HepG2 (cell line): ENCODE measurements around the gene PDLIM5. TPM values are rescaled to one million over a fixed set of nuclear protein-coding genes. Genes with fewer than 3 reads are reported as not detected.

Experiments
- ASH2L ChIP-seq: fragments of 300-600, 200-600 bp; sonication (generic); IDR thresholded peaks from 2 replicates; pipeline ENCODE4 v1.7.0; 2017; ENCODE audit warnings: low read depth, mild to moderate bottlenecking, moderate library complexity, mixed read lengths, low read length; ENCODE audit not compliant: insufficient read length
- BCL3 ChIP-seq: sonication (generic); formaldehyde crosslinking; IDR thresholded peaks from 2 replicates; pipeline ENCODE4 v1.5.1; 2020; ENCODE audit warnings: mild to moderate bottlenecking, missing genetic modification reagents, moderate library complexity
- BCL6 ChIP-seq: IDR thresholded peaks from 2 replicates; pipeline ENCODE4 v1.6.1; 2016; ENCODE audit warnings: missing genetic modification reagents, missing compliant biosample characterization
- BHLHE40 ChIP-seq: IDR thresholded peaks from 2 replicates; pipeline ENCODE4 v1.6.1; 2011; ENCODE audit warnings: low read length, improper control_type of control experiment
- HOXA7 ChIP-seq: sonication (generic); formaldehyde crosslinking; IDR thresholded peaks from 2 replicates; pipeline ENCODE4 v1.8.1; 2022; ENCODE audit warnings: mild to moderate bottlenecking, missing genetic modification reagents, moderate library complexity
- IKZF4 ChIP-seq: sonication (generic); formaldehyde crosslinking; IDR thresholded peaks from 2 replicates; pipeline ENCODE4 v1.5.1; 2020; ENCODE audit warnings: borderline replicate concordance, mild to moderate bottlenecking, low read depth, missing genetic modification reagents; ENCODE audit errors: not compliant biosample characterization
- MATR3 ChIP-seq: sonication (generic); formaldehyde crosslinking; IDR thresholded peaks from 2 replicates; pipeline ENCODE4 v1.4.0; 2020; ENCODE audit warnings: missing genetic modification reagents
- NCOR1 ChIP-seq: fragments of 200-600 bp; sonication (generic); IDR thresholded peaks from 2 replicates; pipeline ENCODE4 v1.7.0; 2017; ENCODE audit warnings: antibody characterized with exemption, low read length, borderline replicate concordance
- PCBP1 ChIP-seq: fragments of 200-400 bp; formaldehyde crosslinking; IDR thresholded peaks from 2 replicates; pipeline ENCODE4 v1.6.1; 2017; ENCODE audit warnings: mild to moderate bottlenecking, low read depth, low read length, borderline replicate concordance
- PLRG1 ChIP-seq: fragments of 450-650 bp; conservative IDR thresholded peaks from 2 replicates; pipeline ENCODE4 v1.6.1; 2016
- PTBP1 ChIP-seq: fragments of 200-400 bp; formaldehyde crosslinking; IDR thresholded peaks from 2 replicates; pipeline ENCODE4 v1.6.1; 2018; ENCODE audit warnings: low read length, low read depth; ENCODE audit not compliant: poor library complexity, severe bottlenecking
- REL ChIP-seq: sonication (generic); formaldehyde crosslinking; conservative IDR thresholded peaks from 2 replicates; pipeline ENCODE4 v1.8.0; 2022; ENCODE audit warnings: mild to moderate bottlenecking, missing genetic modification reagents, moderate library complexity
- RFX1 ChIP-seq: fragments of 450-650 bp; IDR thresholded peaks from 2 replicates; pipeline ENCODE4 v1.6.1; 2017
- SALL1 ChIP-seq: sonication (generic); formaldehyde crosslinking; IDR thresholded peaks from 2 replicates; pipeline ENCODE4 v1.8.0; 2022; ENCODE audit warnings: mild to moderate bottlenecking, missing genetic modification reagents
- TOE1 ChIP-seq: sonication (generic); formaldehyde crosslinking; IDR thresholded peaks from 2 replicates; pipeline ENCODE4 v1.4.0; 2020; ENCODE audit warnings: mild to moderate bottlenecking, missing genetic modification reagents
- ZNF143 ChIP-seq: sonication (generic); formaldehyde crosslinking; IDR thresholded peaks from 2 replicates; pipeline ENCODE4 v1.4.0; 2020; ENCODE audit warnings: missing genetic modification reagents
- ZNF225 ChIP-seq: sonication (generic); formaldehyde crosslinking; IDR thresholded peaks from 2 replicates; pipeline ENCODE4 v1.4.0; 2020; ENCODE audit warnings: mild to moderate bottlenecking, missing genetic modification reagents
- ZNF230 ChIP-seq: sonication (generic); formaldehyde crosslinking; IDR thresholded peaks from 2 replicates; pipeline ENCODE4 v1.4.0; 2020; ENCODE audit warnings: mild to moderate bottlenecking, missing genetic modification reagents
- ZNF253 ChIP-seq: sonication (generic); formaldehyde crosslinking; IDR thresholded peaks from 2 replicates; pipeline ENCODE4 v1.8.0; 2022; ENCODE audit warnings: mild to moderate bottlenecking, missing genetic modification reagents, borderline replicate concordance
- ZNF256 ChIP-seq: sonication (generic); formaldehyde crosslinking; conservative IDR thresholded peaks from 2 replicates; pipeline ENCODE4 v1.4.0; 2020; ENCODE audit warnings: missing genetic modification reagents
- ZNF446 ChIP-seq: sonication (generic); formaldehyde crosslinking; IDR thresholded peaks from 2 replicates; pipeline ENCODE4 v1.5.0; 2020; ENCODE audit warnings: mild to moderate bottlenecking, missing genetic modification reagents
- ZNF484 ChIP-seq: sonication (generic); formaldehyde crosslinking; IDR thresholded peaks from 2 replicates; pipeline ENCODE4 v1.5.1; 2020; ENCODE audit warnings: mild to moderate bottlenecking, low read depth, missing genetic modification reagents, borderline replicate concordance
- ZNF564 ChIP-seq: sonication (generic); formaldehyde crosslinking; IDR thresholded peaks from 2 replicates; pipeline ENCODE4 v1.8.1; 2023; ENCODE audit warnings: mild to moderate bottlenecking, missing genetic modification reagents
- ZNF570 ChIP-seq: sonication (generic); formaldehyde crosslinking; IDR thresholded peaks from 2 replicates; pipeline ENCODE4 v1.4.0; 2020; ENCODE audit warnings: mild to moderate bottlenecking, missing genetic modification reagents, borderline replicate concordance
- ZNF678 ChIP-seq: sonication (generic); formaldehyde crosslinking; IDR thresholded peaks from 2 replicates; pipeline ENCODE4 v1.4.0; 2020; ENCODE audit warnings: mild to moderate bottlenecking, missing genetic modification reagents
- ZUFSP ChIP-seq: sonication (generic); formaldehyde crosslinking; IDR thresholded peaks from 2 replicates; pipeline ENCODE4 v1.9.0; 2021; ENCODE audit warnings: missing genetic modification reagents, mild to moderate bottlenecking, borderline replicate concordance
- polyA plus RNA-seq, 8 experiments: library from polyadenylated mRNA; depleted of rRNA in 3 of 8; stranded (reverse) in 7 of 8; unstranded in 1 of 8; fragments of >200 nt; fragmentation: Illumina TruSeq in 4 of 8; extraction: Trizol in 4 of 8; gene quantifications; 2 replicates each; pipeline versions ENCODE4 v1.2.1 to v1.2.3, GENCODE V29; 2011 to 2016; ENCODE audit warnings: low read depth in 4 of 8, missing spikeins in 1 of 8, mixed read lengths in 1 of 8; ENCODE audit not compliant: insufficient read depth in 1 of 8
- total RNA-seq, 5 experiments: library from RNA; depleted of rRNA; stranded (reverse); fragments of >200 nt; fragmentation: Illumina TruSeq; extraction: Trizol; gene quantifications; 2 replicates each; pipeline ENCODE4 v1.2.3, GENCODE V29; 2016; ENCODE audit warnings: low read depth in 1 of 5
- TF ChIP-seq, protein P1 (sequence below): sonication (generic); formaldehyde crosslinking; IDR thresholded peaks from 2 replicates; pipeline ENCODE4 v1.4.0; 2020; ENCODE audit warnings: missing genetic modification reagents, borderline replicate concordance

PDLIM5 gene
- total and polyA plus RNA-seq, 2 of the 13 experiments (the other 11 are each of a cell fraction or from before 2014, with no cell fraction given) = 52.8 to 119 TPM

DNA sequence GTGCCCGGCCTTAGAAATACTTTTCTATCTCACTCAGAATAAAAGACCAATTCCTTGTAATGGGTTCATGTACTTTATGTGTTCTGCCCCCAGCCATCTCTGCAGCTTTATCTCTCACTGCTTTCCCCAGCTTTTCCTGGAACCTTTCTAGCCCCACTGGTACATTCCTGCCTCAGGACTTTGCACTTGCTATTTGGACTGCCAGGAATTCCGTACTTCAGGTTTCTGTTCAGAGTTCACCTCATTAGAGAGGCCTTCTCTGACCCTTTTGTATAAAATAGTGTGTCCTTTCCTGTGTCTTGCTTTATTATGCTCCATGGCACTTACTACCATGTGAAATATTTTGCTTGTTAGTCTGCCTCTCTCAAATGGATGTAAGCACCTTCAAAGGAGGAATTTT is 112.5 kb downstream of the PDLIM5 start (continued):
- TF ChIP-seq PLRG1 (no peak), PTBP1 (no peak), NCOR1 (peak; percentile 95), ZUFSP (CRISPR knock-in tag) (no peak), RFX1 (no peak), PCBP1 (no peak), ZNF570 (CRISPR knock-in tag) (no peak), ZNF564 (CRISPR knock-in tag) (no peak), ZNF253 (CRISPR knock-in tag) (no peak), ZNF256 (no peak), ZNF678 (CRISPR knock-in tag) (no peak), BCL6 (CRISPR knock-in tag) (peak; percentile 97), IKZF4 (no peak), ZNF484 (CRISPR knock-in tag) (no peak), ZNF446 (CRISPR knock-in tag) (no peak), HOXA7 (CRISPR knock-in tag) (no peak), ASH2L (peak; percentile 71), REL (CRISPR knock-in tag) (no peak), BHLHE40 (no peak), ZNF143 (CRISPR knock-in tag) (no peak), ZNF225 (no peak), TOE1 (CRISPR knock-in tag) (no peak), MATR3 (no peak), ZNF230 (CRISPR knock-in tag) (no peak), BCL3 (CRISPR knock-in tag) (no peak), SALL1 (CRISPR knock-in tag) (peak; percentile 82)
- TF ChIP-seq, protein P1, sequence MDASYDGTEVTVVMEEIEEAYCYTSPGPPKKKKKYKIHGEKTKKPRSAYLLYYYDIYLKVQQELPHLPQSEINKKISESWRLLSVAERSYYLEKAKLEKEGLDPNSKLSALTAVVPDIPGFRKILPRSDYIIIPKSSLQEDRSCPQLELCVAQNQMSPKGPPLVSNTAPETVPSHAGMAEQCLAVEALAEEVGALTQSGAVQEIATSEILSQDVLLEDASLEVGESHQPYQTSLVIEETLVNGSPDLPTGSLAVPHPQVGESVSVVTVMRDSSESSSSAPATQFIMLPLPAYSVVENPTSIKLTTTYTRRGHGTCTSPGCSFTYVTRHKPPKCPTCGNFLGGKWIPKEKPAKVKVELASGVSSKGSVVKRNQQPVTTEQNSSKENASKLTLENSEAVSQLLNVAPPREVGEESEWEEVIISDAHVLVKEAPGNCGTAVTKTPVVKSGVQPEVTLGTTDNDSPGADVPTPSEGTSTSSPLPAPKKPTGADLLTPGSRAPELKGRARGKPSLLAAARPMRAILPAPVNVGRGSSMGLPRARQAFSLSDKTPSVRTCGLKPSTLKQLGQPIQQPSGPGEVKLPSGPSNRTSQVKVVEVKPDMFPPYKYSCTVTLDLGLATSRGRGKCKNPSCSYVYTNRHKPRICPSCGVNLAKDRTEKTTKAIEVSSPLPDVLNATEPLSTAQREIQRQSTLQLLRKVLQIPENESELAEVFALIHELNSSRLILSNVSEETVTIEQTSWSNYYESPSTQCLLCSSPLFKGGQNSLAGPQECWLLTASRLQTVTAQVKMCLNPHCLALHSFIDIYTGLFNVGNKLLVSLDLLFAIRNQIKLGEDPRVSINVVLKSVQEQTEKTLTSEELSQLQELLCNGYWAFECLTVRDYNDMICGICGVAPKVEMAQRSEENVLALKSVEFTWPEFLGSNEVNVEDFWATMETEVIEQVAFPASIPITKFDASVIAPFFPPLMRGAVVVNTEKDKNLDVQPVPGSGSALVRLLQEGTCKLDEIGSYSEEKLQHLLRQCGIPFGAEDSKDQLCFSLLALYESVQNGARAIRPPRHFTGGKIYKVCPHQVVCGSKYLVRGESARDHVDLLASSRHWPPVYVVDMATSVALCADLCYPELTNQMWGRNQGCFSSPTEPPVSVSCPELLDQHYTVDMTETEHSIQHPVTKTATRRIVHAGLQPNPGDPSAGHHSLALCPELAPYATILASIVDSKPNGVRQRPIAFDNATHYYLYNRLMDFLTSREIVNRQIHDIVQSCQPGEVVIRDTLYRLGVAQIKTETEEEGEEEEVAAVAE = no peak
